Measurements from ENCODE around the gene RIF1. TPM values are rescaled to one million over a fixed set of nuclear protein-coding genes. Genes with fewer than 3 reads are reported as not detected.

The RIF1 gene
- total and polyA plus RNA-seq, 12 donors: 2.0 to 19.3 (median 14.5) TPM

DNA sequence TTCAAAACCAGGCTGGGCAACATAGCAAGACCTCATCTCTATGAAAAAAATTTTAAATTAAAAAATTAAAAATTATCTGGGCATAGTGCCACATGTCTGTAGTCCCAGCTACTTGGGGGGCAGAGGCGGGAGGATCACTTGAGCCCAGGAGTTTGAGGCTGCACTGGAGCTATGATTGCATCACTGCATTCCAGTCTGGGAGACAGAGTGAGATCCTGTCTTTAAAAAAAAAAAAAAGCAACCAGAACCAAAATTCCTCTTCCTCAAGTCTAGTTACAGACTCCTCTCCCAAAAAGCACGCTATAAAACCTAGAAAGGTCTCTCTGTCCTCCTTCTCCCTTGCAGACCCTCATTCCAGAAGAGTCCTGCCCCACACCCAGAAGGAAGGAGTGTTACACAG lies 28.4 kb upstream of the RIF1 start:
- Histone ChIP-seq H3K4me3 (no peak overlapping the region), H3K9me3 (no peaks in the 10 kb centered on the region), H3K27ac (no peak overlapping the region), H3K4me1 (no peaks in the 10 kb centered on the region), H3K36me3 (no peaks in the 10 kb centered on the region), H3K27me3 (no peaks in the 10 kb centered on the region)
- DNase-seq (no peak), ATAC-seq (no peak)
- TF ChIP-seq, protein P1, sequence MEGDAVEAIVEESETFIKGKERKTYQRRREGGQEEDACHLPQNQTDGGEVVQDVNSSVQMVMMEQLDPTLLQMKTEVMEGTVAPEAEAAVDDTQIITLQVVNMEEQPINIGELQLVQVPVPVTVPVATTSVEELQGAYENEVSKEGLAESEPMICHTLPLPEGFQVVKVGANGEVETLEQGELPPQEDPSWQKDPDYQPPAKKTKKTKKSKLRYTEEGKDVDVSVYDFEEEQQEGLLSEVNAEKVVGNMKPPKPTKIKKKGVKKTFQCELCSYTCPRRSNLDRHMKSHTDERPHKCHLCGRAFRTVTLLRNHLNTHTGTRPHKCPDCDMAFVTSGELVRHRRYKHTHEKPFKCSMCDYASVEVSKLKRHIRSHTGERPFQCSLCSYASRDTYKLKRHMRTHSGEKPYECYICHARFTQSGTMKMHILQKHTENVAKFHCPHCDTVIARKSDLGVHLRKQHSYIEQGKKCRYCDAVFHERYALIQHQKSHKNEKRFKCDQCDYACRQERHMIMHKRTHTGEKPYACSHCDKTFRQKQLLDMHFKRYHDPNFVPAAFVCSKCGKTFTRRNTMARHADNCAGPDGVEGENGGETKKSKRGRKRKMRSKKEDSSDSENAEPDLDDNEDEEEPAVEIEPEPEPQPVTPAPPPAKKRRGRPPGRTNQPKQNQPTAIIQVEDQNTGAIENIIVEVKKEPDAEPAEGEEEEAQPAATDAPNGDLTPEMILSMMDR (IDR thresholded peaks at IDR 0.05): no peak
- 90 to 94% methylated on average over 2 of the region's 2 CpGs for WGBS, 2 donors
- intact Hi-C loops (cut with DNase I): no loop called here

DNA sequence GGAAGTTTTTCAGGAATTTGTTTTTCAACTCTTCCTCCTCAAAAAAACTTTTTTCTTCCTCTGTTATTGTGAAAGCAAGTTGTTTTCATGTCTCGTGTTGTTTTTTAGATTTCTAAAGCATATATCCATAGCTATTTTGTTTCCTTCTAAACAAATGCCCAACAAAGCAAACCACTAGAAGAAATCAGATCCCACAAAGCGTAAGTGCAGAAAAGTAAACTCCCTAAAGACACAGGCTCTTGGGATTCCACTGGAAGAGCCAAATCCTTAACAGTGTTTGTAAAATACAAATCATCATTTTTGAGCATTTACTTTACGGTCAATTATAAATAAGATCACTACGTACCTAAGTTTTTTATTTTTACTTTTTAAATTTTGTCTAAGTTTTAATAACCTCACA lies 21.7 kb upstream of the RIF1 start:
- intact Hi-C loops (cut with DNase I): no loop called here
- Histone ChIP-seq H3K9me3 (peaks cover 0 to 8% (median 0%) of the 10 kb centered on the region in 11 donors), H3K27me3 (no peaks in the 10 kb centered on the region), H3K4me1 (no peaks in the 10 kb centered on the region), H3K4me3 (no peak overlapping the region), H3K27ac (no peak overlapping the region), H3K36me3 (no peaks in the 10 kb centered on the region)
- DNase-seq (no peak), ATAC-seq (no peak)
- TF ChIP-seq, protein P1 (IDR thresholded peaks at IDR 0.05): no peak
- WGBS, 2 donors: 82 to 83% methylated on average over 4 of the region's 4 CpGs

DNA sequence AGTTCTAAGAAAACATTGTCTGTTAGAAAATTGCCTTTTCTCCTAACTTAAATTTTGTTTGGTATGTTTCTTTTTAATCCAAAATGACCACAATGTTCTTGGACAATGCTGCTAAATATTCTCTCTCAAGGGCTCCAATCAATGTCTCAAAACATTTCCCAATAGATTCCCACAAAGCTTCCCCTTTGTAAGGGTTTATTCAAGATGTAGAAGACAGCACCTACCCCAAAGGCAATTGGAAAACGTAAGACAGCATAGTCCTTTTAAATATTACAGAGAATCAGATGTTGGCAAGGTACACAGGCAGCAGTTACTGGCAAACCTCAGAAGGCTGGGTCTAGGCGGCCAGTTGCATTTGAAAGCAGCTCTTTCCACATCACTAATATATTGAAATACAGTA lies 18.3 kb upstream of the RIF1 start:
- H3K36me3 ChIP-seq: no peaks in the 10 kb centered on the region
- no peaks in the 10 kb centered on the region for H3K4me1 ChIP-seq
- DNase-seq (no peak), ATAC-seq (no peak)
- H3K27ac ChIP-seq: no peak overlapping the region
- TF ChIP-seq, protein P1 (IDR thresholded peaks at IDR 0.05): no peak
- H3K27me3 ChIP-seq: no peaks in the 10 kb centered on the region
- intact Hi-C loops (cut with DNase I): no loop called here
- peaks cover 0 to 8% (median 0%) of the 10 kb centered on the region in 11 donors for H3K9me3 ChIP-seq
- no peak overlapping the region for H3K4me3 ChIP-seq
- WGBS, 2 donors: 70 to 75% methylated on average over 2 of the region's 2 CpGs

DNA sequence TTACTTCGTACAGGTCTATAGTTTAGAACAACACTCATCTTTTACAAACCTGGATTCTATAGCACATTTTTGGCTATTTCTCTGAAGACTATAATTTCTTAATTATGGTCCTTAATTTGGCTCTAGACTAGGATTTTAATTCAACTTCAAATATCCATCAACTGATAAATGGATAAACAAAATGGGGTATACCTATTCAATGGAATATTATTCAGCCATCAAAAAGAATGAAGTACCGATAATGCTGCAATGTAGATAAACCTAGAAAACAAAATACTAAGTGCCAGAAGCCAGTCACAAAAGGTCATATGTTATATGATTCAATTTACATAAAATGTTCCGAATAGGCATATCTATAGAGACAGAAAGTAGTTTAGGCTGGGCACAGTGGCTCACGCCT lies 15.2 kb upstream of the RIF1 start:
- no peak for DNase-seq
- intact Hi-C loops (cut with DNase I): no loop called here
- Histone ChIP-seq H3K4me1 (no peaks in the 10 kb centered on the region), H3K36me3 (no peaks in the 10 kb centered on the region), H3K4me3 (no peak overlapping the region), H3K27me3 (no peaks in the 10 kb centered on the region), H3K27ac (no peak overlapping the region), H3K9me3 (peaks cover 0 to 8% (median 0%) of the 10 kb centered on the region in 11 donors)
- no peak for ATAC-seq
- WGBS, 2 donors: 74 to 89% methylated on average over 4 of the region's 4 CpGs
- TF ChIP-seq, protein P1 (IDR thresholded peaks at IDR 0.05): no peak

All from heart right ventricle (tissue), 16 donors.